H9 (cell line): ENCODE measurements around the gene ACSF3. TPM values are rescaled to one million over a fixed set of nuclear protein-coding genes. Genes with fewer than 3 reads are reported as not detected.

Experiments used
- DNase-seq: peaks from one replicate; pipeline ENCODE4 v3.0.0-alpha.2; 2017
- H2AFZ ChIP-seq: one replicate; pipeline ENCODE4 v1.6.1; 2013; ENCODE audit warnings: mild to moderate bottlenecking, low read length, control low read depth, moderate library complexity
- H2AK5ac ChIP-seq: 2 replicates; pipeline ENCODE4 v1.6.1; 2013; ENCODE audit warnings: low read length, control low read depth, mixed read lengths; ENCODE audit not compliant: insufficient read length
- H2BK120ac ChIP-seq: one replicate; pipeline ENCODE4 v1.6.1; 2013; ENCODE audit warnings: low read depth, mild to moderate bottlenecking, low read length, control low read depth, inconsistent platforms; ENCODE audit not compliant: poor library complexity, severe bottlenecking
- H2BK12ac ChIP-seq: 2 replicates; pipeline ENCODE4 v1.6.1; 2013; ENCODE audit warnings: low read length, control low read depth, mixed read lengths, low read depth; ENCODE audit not compliant: insufficient read length
- H2BK15ac ChIP-seq: 2 replicates; pipeline ENCODE4 v1.6.1; 2013; ENCODE audit warnings: low read depth, low read length, control low read depth
- H2BK20ac ChIP-seq: one replicate; pipeline ENCODE4 v1.6.1; 2013; ENCODE audit warnings: low read depth, mild to moderate bottlenecking, low read length, control low read depth, inconsistent platforms; ENCODE audit not compliant: poor library complexity, severe bottlenecking
- H2BK5ac ChIP-seq: 2 replicates; pipeline ENCODE4 v1.6.1; 2013; ENCODE audit warnings: low read length, control low read depth, mixed read lengths; ENCODE audit not compliant: insufficient read length
- H3K14ac ChIP-seq: 2 replicates; pipeline ENCODE4 v1.6.1; 2013; ENCODE audit warnings: low read length, control low read depth; ENCODE audit not compliant: insufficient read depth
- H3K18ac ChIP-seq: 2 replicates; pipeline ENCODE4 v1.6.1; 2013; ENCODE audit warnings: low read depth, mild to moderate bottlenecking, mixed read lengths, low read length, control low read depth; ENCODE audit not compliant: insufficient read length
- H3K23ac ChIP-seq: 2 replicates; pipeline ENCODE4 v1.6.1; 2013; ENCODE audit warnings: low read length, control low read depth, mixed read lengths, low read depth; ENCODE audit not compliant: insufficient read length
- H3K23me2 ChIP-seq: 2 replicates; pipeline ENCODE4 v1.6.1; 2013; ENCODE audit warnings: low read depth, mild to moderate bottlenecking, mixed read lengths, low read length, control low read depth; ENCODE audit not compliant: insufficient read length, poor library complexity, severe bottlenecking
- H3K27ac ChIP-seq: 2 replicates; pipeline ENCODE4 v1.5.1; 2013; ENCODE audit warnings: low read length, control low read depth, mixed read lengths, low read depth; ENCODE audit not compliant: insufficient read length
- H3K27me3 ChIP-seq: 2 replicates; pipeline ENCODE4 v1.6.1; 2013; ENCODE audit warnings: low read length, control low read depth, inconsistent platforms; ENCODE audit not compliant: insufficient read depth
- H3K4ac ChIP-seq: 2 replicates; pipeline ENCODE4 v1.6.1; 2013; ENCODE audit warnings: low read depth, mild to moderate bottlenecking, control low read depth, inconsistent platforms, low read length, moderate library complexity
- H3K4me1 ChIP-seq: 2 replicates; pipeline ENCODE4 v1.6.1; 2013; ENCODE audit warnings: low read length, control low read depth, inconsistent platforms; ENCODE audit not compliant: insufficient read depth
- H3K4me2 ChIP-seq: 2 replicates; pipeline ENCODE4 v1.6.1; 2013; ENCODE audit warnings: low read length, control low read depth, mixed read lengths; ENCODE audit not compliant: insufficient read length, insufficient read depth
- H3K56ac ChIP-seq: 2 replicates; pipeline ENCODE4 v1.6.1; 2013; ENCODE audit warnings: low read depth, mild to moderate bottlenecking, mixed read lengths, low read length, control low read depth; ENCODE audit not compliant: insufficient read length
- H3K79me1 ChIP-seq: 2 replicates; pipeline ENCODE4 v1.6.1; 2013; ENCODE audit warnings: low read depth, mild to moderate bottlenecking, moderate library complexity, low read length, control low read depth, inconsistent platforms; ENCODE audit not compliant: insufficient read depth, poor library complexity, severe bottlenecking
- H3K79me2 ChIP-seq: 2 replicates; pipeline ENCODE4 v1.6.1; 2013; ENCODE audit warnings: low read length, control low read depth, inconsistent platforms; ENCODE audit not compliant: insufficient read depth
- H3K9ac ChIP-seq: 2 replicates; pipeline ENCODE4 v1.6.1; 2013; ENCODE audit warnings: low read length, control low read depth, mixed read lengths; ENCODE audit not compliant: insufficient read length; ENCODE audit errors: extremely low read depth
- H3K9me3 ChIP-seq: one replicate; pipeline ENCODE4 v1.6.1; 2013; ENCODE audit warnings: low read depth, low read length, inconsistent platforms; ENCODE audit not compliant: control insufficient read depth
- H3T11ph ChIP-seq: one replicate; pipeline ENCODE4 v1.6.1; 2013; ENCODE audit warnings: mild to moderate bottlenecking, low read length, control low read depth, inconsistent platforms
- H4K20me1 ChIP-seq: one replicate; pipeline ENCODE4 v1.6.1; 2013; ENCODE audit not compliant: control insufficient read depth, insufficient read length, insufficient read depth
- H4K5ac ChIP-seq: 2 replicates; pipeline ENCODE4 v1.6.1; 2013; ENCODE audit warnings: low read depth, mild to moderate bottlenecking, mixed read lengths, low read length, control low read depth; ENCODE audit not compliant: insufficient read length
- H4K8ac ChIP-seq: replicated peaks from 2 replicates; pipeline ENCODE4 v1.6.1; 2013; ENCODE audit warnings: low read length, control low read depth, mixed read lengths, low read depth; ENCODE audit not compliant: insufficient read length
- H4K91ac ChIP-seq: 2 replicates; pipeline ENCODE4 v1.6.1; 2013; ENCODE audit warnings: low read depth, mild to moderate bottlenecking, moderate library complexity, mixed read lengths, low read length, control low read depth; ENCODE audit not compliant: insufficient read length
- H3K27ac Mint-ChIP-seq, 3 experiments: 2 replicates in 2 of 3; 3 replicates in 1 of 3; pipeline ENCODE4 v1.8.0; 2020 to 2021; ENCODE audit warnings: mixed read lengths in 3 of 3, mild to moderate bottlenecking in 1 of 3, moderate library complexity in 1 of 3
- H3K27me3 Mint-ChIP-seq: 2 replicates; pipeline ENCODE4 v1.8.0; 2021; ENCODE audit warnings: low read depth, mild to moderate bottlenecking, moderate library complexity, mixed read lengths
- H3K36me3 Mint-ChIP-seq, 3 experiments: 2 replicates in 2 of 3; 3 replicates in 1 of 3; pipeline ENCODE4 v1.8.0; 2020 to 2021; ENCODE audit warnings: low read depth in 3 of 3, mixed read lengths in 3 of 3; ENCODE audit not compliant: insufficient read depth in 1 of 3
- H3K4me1 Mint-ChIP-seq, 2 experiments: 2 replicates each; pipeline ENCODE4 v1.8.0; 2020; ENCODE audit warnings: mixed read lengths in 2 of 2
- H3K4me3 Mint-ChIP-seq, 2 experiments: 2 replicates in 1 of 2; 3 replicates in 1 of 2; pipeline ENCODE4 v1.8.0; 2020 to 2021; ENCODE audit warnings: mild to moderate bottlenecking in 2 of 2, mixed read lengths in 2 of 2, moderate library complexity in 1 of 2
- H3K9me3 Mint-ChIP-seq, 2 experiments: 2 replicates in 1 of 2; 3 replicates in 1 of 2; pipeline ENCODE4 v1.8.0; 2020; ENCODE audit warnings: mild to moderate bottlenecking in 2 of 2, mixed read lengths in 2 of 2, moderate library complexity in 1 of 2
- WGBS: extraction: QIAGEN DNeasy Blood & Tissue Kit; methylation state at CpG from one replicate; pipeline ENCODE4 v1.1.7; 2013; ENCODE audit warnings: missing lambda C conversion rate, low lambda C conversion rate, mixed read lengths; ENCODE audit not compliant: insufficient read length; ENCODE audit errors: extremely low coverage; 5-methylcytosine and 5-hydroxymethylcytosine counted together
- total RNA-seq: library from RNA; stranded (reverse); gene quantifications from 2 replicates; pipeline ENCODE4 v1.2.1, GENCODE V29; 2021
- TF ChIP-seq, protein P1 (sequence below): fragments of 200-600 bp; sonication (generic); conservative IDR thresholded peaks from 3 replicates; pipeline ENCODE4 v1.8.0; 2021; ENCODE audit warnings: antibody characterized with exemption, mild to moderate bottlenecking

ACSF3 gene
- total RNA-seq, 1 experiment from 2014 or later: 31.3 TPM

DNA sequence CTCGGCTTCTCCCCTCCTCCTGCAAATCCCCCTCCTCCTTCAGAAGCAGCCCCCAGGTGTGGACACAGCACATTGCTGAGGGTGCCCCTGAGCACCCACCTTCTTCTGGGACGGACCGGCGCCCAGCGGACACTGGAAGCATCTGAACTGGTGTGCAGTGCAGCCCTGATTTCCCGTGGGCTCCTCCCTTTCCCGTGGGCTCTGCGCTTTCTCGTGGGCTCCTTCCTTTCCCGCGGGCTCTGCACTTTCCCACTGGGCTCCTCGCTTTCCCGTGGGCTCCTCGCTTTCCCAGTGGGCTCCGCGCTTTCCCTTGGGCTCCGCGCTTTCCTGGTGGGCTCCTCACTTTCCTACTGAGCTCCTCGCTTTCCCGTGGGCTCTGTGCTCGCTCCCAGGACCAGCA lies 32.6 kb upstream of the ACSF3 start:
- Histone ChIP-seq H3K4me2 (no peak overlapping the region), H3K9ac (no peak overlapping the region), H3K56ac (no peak overlapping the region), H3K14ac (no peak overlapping the region), H4K5ac (no peak overlapping the region), H4K8ac (no peak overlapping the region), H3K4ac (no peak overlapping the region), H3K79me1 (no peaks in the 10 kb centered on the region), H2BK5ac (no peak overlapping the region), H2BK20ac (no peak overlapping the region), H3T11ph (no peak overlapping the region), H3K23ac (no peak overlapping the region), H2AK5ac (no peak overlapping the region), H2BK12ac (no peak overlapping the region), H2BK120ac (no peak overlapping the region), H2BK15ac (no peak overlapping the region), H3K23me2 (no peaks in the 10 kb centered on the region), H3K4me1 (no peaks in the 10 kb centered on the region), H4K20me1 (no peaks in the 10 kb centered on the region), H3K79me2 (no peaks in the 10 kb centered on the region), H3K18ac (no peak overlapping the region), H2AFZ (no peak overlapping the region), H3K27ac (no peak overlapping the region), H4K91ac (no peak overlapping the region), H3K9me3 (no peaks in the 10 kb centered on the region), H3K27me3 (no peaks in the 10 kb centered on the region)
- no peaks in the 10 kb centered on the region for H3K36me3 Mint-ChIP-seq
- peaks cover 3% of the 10 kb centered on the region; the same call in 1 of the 2 replicates for H3K27me3 Mint-ChIP-seq
- TF ChIP-seq, protein P1, sequence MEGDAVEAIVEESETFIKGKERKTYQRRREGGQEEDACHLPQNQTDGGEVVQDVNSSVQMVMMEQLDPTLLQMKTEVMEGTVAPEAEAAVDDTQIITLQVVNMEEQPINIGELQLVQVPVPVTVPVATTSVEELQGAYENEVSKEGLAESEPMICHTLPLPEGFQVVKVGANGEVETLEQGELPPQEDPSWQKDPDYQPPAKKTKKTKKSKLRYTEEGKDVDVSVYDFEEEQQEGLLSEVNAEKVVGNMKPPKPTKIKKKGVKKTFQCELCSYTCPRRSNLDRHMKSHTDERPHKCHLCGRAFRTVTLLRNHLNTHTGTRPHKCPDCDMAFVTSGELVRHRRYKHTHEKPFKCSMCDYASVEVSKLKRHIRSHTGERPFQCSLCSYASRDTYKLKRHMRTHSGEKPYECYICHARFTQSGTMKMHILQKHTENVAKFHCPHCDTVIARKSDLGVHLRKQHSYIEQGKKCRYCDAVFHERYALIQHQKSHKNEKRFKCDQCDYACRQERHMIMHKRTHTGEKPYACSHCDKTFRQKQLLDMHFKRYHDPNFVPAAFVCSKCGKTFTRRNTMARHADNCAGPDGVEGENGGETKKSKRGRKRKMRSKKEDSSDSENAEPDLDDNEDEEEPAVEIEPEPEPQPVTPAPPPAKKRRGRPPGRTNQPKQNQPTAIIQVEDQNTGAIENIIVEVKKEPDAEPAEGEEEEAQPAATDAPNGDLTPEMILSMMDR: no peak
- no peak overlapping the region for H3K4me3 Mint-ChIP-seq
- DNase-seq: no peak
- no CpG with 5 or more reads among the region's 21 CpGs for WGBS
- peaks cover 0 to 4% of the 10 kb centered on the region in 2 experiments; a peak in 1 of 4 replicates for H3K4me1 Mint-ChIP-seq
- H3K9me3 Mint-ChIP-seq: peaks cover 2% of the 10 kb centered on the region in 2 experiments; a peak in 2 of 5 replicates
- H3K27ac Mint-ChIP-seq: no peak overlapping the region
